ENCODE measurements around the gene MAPK12.
"Not testable (repeated sequence)": the region's sequence is repeated elsewhere in the genome, so short reads cannot be mapped to it uniquely, and the experiment has no call there.

The MAPK12 gene

DNA sequence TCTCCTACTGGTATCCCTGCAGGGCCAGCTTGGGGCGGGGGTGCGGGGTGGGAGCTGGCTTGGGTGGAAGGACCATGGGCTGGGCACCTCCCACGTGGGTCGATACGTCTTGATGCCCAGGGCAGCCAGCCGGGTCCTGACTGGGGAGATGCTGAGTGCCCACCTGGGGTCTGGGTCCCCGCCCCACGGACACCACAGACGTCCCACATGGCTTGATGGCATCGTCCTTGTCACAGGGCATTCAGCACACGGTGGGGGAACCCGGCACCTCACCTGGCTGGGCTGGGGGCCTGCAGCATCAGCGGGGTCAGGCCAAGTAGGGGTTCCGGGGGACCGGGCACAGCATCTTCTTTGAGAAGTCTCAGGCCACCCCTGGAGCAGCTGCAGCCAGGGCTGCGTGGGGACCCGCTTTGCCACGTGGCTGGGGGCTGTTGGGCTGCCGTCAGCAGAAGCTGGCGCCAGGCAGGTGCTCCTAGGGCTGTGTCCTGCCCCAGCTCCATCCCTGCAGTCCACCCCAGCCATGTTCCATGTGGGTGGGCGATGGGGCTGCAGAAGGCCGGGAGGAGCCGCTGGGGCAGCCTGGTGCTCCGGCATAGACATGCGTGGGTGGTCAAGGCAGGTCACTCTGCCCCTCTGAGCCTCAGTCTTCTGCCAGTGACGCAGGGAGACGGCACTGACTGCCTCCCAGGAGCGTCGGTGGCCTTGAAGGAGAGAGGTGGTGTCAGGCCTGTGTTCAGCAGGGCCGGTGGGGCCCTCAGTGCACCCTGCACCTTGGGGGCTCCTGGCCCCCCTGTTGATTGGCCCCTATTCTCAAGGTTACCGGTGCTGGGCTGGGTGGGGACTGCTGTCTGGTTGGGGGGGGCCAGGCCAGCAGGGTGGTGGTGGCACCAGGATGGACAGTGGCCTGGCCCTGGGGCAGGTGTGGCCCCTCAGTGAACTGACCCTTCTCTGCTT lies 52.3 kb downstream of the MAPK12 start:
- no peak overlapping the region for H3K4me3 ChIP-seq
- TF ChIP-seq, protein P1, sequence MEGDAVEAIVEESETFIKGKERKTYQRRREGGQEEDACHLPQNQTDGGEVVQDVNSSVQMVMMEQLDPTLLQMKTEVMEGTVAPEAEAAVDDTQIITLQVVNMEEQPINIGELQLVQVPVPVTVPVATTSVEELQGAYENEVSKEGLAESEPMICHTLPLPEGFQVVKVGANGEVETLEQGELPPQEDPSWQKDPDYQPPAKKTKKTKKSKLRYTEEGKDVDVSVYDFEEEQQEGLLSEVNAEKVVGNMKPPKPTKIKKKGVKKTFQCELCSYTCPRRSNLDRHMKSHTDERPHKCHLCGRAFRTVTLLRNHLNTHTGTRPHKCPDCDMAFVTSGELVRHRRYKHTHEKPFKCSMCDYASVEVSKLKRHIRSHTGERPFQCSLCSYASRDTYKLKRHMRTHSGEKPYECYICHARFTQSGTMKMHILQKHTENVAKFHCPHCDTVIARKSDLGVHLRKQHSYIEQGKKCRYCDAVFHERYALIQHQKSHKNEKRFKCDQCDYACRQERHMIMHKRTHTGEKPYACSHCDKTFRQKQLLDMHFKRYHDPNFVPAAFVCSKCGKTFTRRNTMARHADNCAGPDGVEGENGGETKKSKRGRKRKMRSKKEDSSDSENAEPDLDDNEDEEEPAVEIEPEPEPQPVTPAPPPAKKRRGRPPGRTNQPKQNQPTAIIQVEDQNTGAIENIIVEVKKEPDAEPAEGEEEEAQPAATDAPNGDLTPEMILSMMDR (IDR thresholded peaks at IDR 0.05) = no peak
- no peak overlapping the region for H3K27ac ChIP-seq
- no peak for DNase-seq (ENCODE audit: low spot score)

DNA sequence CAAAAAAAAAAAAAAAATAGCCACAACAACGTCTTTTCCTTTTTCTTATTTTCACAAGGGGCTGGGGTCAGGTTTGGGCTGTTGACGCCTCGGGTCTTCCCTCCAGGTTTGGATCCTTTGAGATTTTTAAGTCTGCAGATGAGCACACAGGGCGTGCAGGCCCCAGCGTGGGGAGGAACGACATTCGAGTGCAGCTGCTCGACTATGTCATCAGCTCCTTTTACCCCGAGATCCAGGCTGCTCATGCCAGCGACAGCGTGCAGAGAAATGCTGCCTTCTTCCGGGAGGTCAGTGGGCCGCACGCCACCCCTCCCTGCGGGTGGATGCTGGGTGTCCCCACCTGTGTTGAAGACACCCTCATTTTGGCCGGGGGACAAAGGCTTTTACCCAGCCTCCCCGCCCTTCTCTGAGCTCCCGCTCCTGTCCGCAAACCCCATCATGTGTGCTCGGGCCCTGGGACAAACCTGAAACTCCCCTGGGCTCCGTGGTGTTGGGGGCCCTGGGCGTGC lies 53.0 kb downstream of the MAPK12 start:
- TF ChIP-seq, protein P1 (IDR thresholded peaks at IDR 0.05) = no peak
- no peak overlapping the region for H3K27ac ChIP-seq
- no peak overlapping the region for H3K4me3 ChIP-seq
- DNase-seq (ENCODE audit: low spot score) = no peak

DNA sequence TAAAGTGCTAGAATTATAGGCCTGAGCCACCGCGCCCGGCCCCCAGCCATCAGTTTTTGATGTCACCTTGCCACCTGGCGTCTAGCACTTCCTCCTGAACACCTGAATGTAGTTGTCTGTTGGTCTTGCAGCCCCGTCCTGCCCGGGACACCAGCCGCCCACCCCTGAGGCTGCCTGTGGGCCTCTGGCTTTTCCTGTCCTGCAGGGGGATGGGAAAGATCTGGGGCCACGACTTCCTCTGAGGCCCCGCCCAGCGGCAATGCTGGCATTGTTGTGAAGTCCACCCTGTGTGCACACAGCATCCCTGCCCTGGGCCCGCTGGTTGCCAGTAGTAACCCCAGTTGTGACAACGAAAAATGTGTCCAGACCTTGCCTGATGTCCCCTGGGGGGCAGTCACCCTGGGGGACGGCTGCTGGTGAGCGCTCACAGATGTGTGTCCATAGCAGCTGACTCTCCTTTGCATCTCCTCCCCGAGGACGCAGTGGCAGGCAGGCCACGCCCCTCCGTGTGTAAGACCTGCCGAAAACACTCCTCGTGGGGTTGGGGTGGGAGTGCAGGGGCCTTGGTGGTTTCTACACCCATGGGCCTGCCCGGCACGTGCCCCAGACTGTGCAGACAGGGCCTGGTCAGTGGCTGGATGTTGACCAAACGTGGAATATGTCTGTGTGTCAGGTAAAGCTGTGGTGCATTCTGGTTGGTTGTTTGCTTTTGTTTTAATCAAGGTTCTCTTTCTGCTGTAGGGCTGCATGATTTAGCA lies 53.9 kb downstream of the MAPK12 start:
- H3K4me3 ChIP-seq = no peak overlapping the region
- no peak for DNase-seq (ENCODE audit: low spot score)
- TF ChIP-seq, protein P1 (IDR thresholded peaks at IDR 0.05) = no peak
- H3K27ac ChIP-seq = no peak overlapping the region

DNA sequence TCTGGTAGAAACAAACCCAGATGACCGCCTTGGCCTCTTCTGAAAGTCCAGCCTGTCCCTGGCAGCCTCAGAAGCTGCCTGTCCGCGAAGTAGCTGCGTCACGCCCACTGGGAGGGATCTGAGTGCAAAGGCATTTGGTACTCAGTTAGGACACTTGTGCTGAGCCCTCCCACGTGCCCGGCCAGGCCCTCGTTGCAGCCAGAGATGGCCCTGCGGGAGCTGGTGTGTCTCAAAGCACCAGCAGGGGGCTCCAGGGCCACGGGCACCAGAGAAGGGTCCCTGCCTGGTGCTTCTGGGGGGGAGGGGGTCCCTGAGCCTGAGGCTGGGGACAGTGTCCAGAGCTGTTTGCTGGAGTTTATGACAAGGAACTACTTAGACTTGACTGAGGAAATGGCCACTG lies 54.9 kb downstream of the MAPK12 start:
- no peak for DNase-seq (ENCODE audit: low spot score)
- no peak overlapping the region for H3K27ac ChIP-seq
- no peak overlapping the region for H3K4me3 ChIP-seq
- TF ChIP-seq, protein P1 (IDR thresholded peaks at IDR 0.05) = no peak

DNA sequence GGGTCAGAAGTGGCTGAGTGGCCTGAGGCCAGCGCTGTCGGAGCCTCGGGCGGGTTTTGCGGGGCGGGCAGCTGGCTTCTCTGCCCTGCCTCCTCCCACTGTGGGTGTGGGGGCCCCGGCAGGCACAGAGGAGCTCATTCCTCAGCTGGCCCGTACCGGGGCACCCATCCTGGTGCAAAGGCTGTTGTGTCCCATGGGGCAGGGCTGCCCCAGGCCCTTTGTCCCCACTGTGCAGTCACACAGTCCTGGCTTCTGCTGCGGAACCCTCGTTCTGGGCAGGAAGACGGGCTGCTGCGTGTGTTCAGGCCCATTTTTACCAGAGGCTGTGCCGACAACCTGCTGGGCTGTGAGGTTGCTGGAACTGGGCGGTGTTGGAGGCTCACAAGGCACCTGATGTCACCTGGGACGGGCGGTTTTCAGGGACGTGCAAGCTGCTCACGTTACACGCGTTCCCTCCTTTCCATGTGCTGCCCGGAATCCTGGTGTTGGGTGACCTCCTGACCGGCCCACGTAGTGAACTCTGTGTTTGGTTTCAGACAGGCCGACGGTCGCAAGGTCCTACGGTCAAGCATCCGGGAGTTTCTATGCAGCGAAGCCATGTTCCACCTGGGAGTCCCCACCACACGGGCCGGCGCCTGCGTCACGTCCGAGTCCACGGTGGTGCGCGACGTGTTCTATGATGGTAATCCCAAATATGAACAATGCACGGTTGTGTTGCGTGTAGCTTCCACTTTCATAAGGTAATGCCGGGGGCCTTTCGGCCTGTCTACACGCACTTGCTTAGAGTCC lies 55.5 kb downstream of the MAPK12 start:
- Histone ChIP-seq H3K4me3 (no peak overlapping the region), H3K27ac (no peak overlapping the region)
- DNase-seq (ENCODE audit: low spot score) = no peak
- TF ChIP-seq, protein P1 (IDR thresholded peaks at IDR 0.05) = no peak

DNA sequence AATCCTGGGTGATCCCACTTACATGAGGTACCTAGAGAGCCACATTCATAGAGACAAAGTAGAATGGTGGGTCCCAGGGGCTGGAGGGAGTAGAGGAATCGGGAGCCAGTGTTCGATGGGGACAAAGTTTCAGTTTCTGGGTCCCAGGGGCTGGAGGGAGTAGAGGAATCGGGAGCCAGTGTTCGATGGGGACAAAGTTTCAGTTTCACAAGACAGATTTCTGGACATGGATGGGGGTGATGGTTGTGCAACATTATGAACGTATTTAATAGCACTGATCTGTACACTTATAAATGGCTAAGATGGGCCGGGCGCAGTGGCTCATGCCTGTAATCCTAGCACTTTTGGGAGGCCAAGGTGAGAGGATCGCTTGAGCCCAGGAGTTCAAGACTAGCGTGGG lies 56.5 kb downstream of the MAPK12 start:
- DNase-seq (ENCODE audit: low spot score); H3K27ac ChIP-seq; H3K4me3 ChIP-seq: not testable (repeated sequence)

DNA sequence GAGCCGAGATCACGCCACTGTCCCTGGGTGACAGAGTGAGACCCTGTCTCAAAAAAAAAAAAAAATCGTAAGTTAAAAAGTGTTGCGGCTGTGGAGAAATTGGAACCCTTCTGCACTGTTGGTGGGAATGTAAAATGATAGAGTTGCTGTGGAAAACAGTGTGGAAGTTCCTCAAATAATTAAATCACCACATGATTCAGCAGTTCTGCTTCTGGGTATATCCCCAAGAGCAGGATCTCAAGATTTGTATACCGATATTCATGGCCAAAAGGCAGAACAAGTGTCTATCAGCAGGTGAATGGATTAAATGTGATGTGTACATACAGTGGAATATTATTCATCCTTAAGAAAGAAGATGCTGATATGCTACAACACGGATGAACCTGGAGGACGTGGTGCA lies 56.9 kb downstream of the MAPK12 start:
- DNase-seq (ENCODE audit: low spot score) = no peak
- TF ChIP-seq, protein P1 (IDR thresholded peaks at IDR 0.05) = no peak
- no peak overlapping the region for H3K27ac ChIP-seq
- H3K4me3 ChIP-seq = no peak overlapping the region

Measured in coronary artery (tissue), 2 donors.